IPS-NIHi7 (cell line): ENCODE results near the gene GSTM3.
"Not testable (repeated sequence)": the region's sequence is repeated elsewhere in the genome, so short reads cannot be mapped to it uniquely, and the experiment has no call there.

Source experiments
- DNase-seq: peaks from one replicate; pipeline ENCODE4 v3.0.0; 2012; ENCODE audit warnings: mixed read lengths; ENCODE audit errors: extremely low spot score

The GSTM3 gene

GRCh38 chr1:109762039-109762585, 21.3 kb upstream of the GSTM3 start:
- DNase-seq: no peak

- DNase-seq: no peak
Measured at GRCh38 chr1:109761227-109762038, 20.6 kb upstream of the GSTM3 start.

- DNase-seq: no peak
Measured at GRCh38 chr1:109760581-109761226, 19.9 kb upstream of the GSTM3 start.

- no peak for DNase-seq
Measured at GRCh38 chr1:109759513-109760334, 18.9 kb upstream of the GSTM3 start.

GRCh38 chr1:109757936-109758786, 17.3 kb upstream of the GSTM3 start:
- DNase-seq: no peak

GRCh38 chr1:109756848-109757521, 16.1 kb upstream of the GSTM3 start:
- DNase-seq: no peak

GRCh38 chr1:109756325-109756724, 15.5 kb upstream of the GSTM3 start:
- DNase-seq: not testable (repeated sequence)

GRCh38 chr1:109754738-109755137, 13.9 kb upstream of the GSTM3 start:
- no peak for DNase-seq

GRCh38 chr1:109751531-109752260, 10.9 kb upstream of the GSTM3 start:
- DNase-seq: no peak

GRCh38 chr1:109750920-109751319, 10.1 kb upstream of the GSTM3 start:
- no peak for DNase-seq

- DNase-seq: no peak
Measured at GRCh38 chr1:109750241-109750882, 9.5 kb upstream of the GSTM3 start.

- DNase-seq: no peak
Measured at GRCh38 chr1:109749221-109749620, 8.4 kb upstream of the GSTM3 start.

- not testable (repeated sequence) for DNase-seq
Measured at GRCh38 chr1:109748311-109748710, 7.5 kb upstream of the GSTM3 start.

GRCh38 chr1:109739738-109740614, 862 bp downstream of the GSTM3 start:
- DNase-seq: peak; percentile 89

- DNase-seq: no peak
Measured at GRCh38 chr1:109733236-109733870, 7.5 kb downstream of the GSTM3 start.

GRCh38 chr1:109732390-109732881, 8.4 kb downstream of the GSTM3 start:
- DNase-seq: no peak

GRCh38 chr1:109730666-109731065, 10.2 kb downstream of the GSTM3 start:
- no peak for DNase-seq

- no peak for DNase-seq
Measured at GRCh38 chr1:109728870-109729269, 12.0 kb downstream of the GSTM3 start.
